Testis (tissue), 2 donors: Measurements from ENCODE around the gene RALGPS1.

ENCODE experiments used
- CTCF ChIP-seq, 3 experiments: fragments of 450-650 bp in 2 of 3; fragments of 200-600 bp in 1 of 3; sonication (generic) in 1 of 3; IDR thresholded peaks; one replicate each; pipeline ENCODE4 v1.5.1; 2016 to 2019; ENCODE audit warnings: antibody characterized with exemption in 3 of 3, mild to moderate bottlenecking in 2 of 3, moderate library complexity in 1 of 3
- POLR2A ChIP-seq: fragments of 450-650 bp; IDR thresholded peaks from one replicate; pipeline ENCODE4 v1.6.1; 2017; ENCODE audit warnings: antibody characterized with exemption, mild to moderate bottlenecking, moderate library complexity

GRCh38 chr9:127166651-127167524 is 252.3 kb downstream of the RALGPS1 start:
- TF ChIP-seq CTCF (IDR thresholded peaks at IDR 0.05) (no peak), POLR2A (no peak)
